GM18498 (cell line): ENCODE results near the gene GAL3ST2.
A peak's percentile ranks its signal among the peaks of the same experiment; 100 is the strongest.
"Not testable (repeated sequence)": the region's sequence is repeated elsewhere in the genome, so short reads cannot be mapped to it uniquely, and the experiment has no call there.

Experiments used
- ATAC-seq: cut with Tn5 transposase; IDR thresholded peaks from one replicate; pipeline ENCODE4 v1.9.1; 2021; ENCODE audit warnings: mild to moderate bottlenecking, moderate library complexity; ENCODE audit not compliant: unreplicated experiment

Gene GAL3ST2

DNA sequence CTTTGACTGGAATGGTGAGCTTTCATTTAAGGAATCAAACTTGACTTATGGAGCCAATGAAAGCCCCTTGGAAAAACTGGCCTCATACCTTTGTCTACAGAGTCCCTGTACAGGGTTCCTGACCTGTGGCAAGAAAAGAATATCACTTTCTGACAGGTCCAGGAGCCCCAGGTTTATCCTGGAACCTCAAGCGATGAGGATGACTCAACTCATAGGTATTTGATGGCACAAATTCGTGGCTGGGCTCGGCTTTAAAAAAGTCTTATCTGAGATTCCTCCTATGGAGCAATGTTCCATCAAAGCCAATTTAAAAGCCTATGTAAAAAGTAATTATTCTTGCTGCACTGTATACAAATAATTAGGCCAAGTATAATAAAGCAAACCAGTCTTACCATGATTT is 14.8 kb downstream of the GAL3ST2 start:
- not testable (repeated sequence) for ATAC-seq

DNA sequence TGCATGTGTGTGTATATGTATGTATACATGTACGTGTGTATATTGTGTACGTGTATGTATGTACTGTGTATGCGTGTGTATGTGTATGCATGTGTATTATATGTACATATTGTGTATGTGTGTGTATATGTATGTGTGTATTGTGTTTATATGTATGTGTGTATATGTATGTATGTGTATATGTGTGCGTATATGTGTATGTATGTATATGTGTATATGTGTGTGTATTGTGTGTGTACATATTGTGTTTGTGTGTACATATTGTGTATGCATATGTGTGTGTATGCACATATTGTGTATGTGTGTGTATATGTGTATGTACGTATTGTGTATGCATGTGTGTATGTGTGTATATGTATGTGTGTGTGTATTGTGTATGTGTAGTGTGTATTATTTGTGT is 16.8 kb downstream of the GAL3ST2 start:
- no peak for ATAC-seq

DNA sequence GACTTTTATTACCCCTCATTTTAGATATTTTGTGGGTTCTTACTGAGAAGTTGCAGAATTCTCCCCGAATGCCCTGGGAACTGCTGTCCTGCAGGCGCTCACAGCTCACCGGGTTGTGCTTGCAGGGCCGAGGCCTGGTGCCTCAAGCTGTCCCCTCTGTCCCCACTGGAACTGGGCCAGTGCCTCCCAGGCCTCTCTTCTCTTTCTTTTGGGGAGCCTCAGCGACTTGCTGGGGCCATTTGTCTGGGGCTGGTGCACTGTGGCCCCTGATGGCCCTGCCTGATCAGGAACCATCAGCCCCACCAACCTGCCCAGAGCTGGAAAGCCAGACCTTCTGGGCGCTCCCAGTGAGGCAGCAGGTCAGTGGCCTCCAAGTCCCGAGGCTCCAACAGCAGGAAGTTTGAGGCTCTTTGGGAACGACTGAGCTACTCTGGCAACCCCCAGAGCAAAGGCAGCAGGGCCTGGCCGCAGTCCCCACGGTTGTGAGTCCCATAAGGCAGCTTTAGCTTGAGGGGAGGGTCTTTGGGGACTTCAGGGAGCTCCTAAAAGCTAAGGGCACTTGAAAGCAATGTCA is 17.7 kb downstream of the GAL3ST2 start:
- no peak for ATAC-seq

- no peak for ATAC-seq
These were observed 18.7 kb downstream of the GAL3ST2 start for GRCh38 chr2:241795021-241795999.

GRCh38 chr2:241796209-241796608 is 19.6 kb downstream of the GAL3ST2 start:
- ATAC-seq: no peak

- no peak for ATAC-seq
These were observed 20.1 kb downstream of the GAL3ST2 start for GRCh38 chr2:241796610-241797138.

DNA sequence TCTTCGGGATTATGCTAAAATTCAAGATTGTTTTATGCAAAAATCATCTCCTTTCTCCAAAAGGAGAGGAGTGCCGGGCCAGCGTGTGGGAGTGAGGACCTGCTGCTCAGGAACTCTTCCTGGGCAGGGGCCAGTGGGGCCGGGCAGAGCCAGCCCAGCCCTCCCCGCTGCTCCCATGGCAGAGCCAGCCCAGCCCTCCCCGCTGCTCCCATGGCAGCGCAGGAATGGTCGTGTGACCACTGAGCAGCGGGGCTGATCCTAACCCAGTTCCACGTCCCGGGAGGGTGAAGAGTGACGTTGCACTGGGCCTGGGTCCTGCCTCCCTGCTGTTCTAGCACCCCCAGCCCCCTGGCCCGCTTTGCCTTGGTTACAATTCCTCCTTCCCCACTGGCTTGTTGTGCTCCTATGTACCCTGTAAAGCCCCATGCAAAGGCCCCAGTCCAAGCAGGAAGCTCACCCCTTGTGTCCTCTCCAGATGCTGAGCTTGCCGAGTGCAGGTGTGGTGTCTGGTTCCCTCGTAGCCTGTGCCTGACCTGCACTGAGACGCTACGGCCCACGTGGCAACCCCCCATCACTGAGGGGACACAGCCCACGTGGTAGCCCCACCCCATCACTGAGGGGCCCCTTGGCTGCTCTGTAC is 20.9 kb downstream of the GAL3ST2 start:
- ATAC-seq: no peak

DNA sequence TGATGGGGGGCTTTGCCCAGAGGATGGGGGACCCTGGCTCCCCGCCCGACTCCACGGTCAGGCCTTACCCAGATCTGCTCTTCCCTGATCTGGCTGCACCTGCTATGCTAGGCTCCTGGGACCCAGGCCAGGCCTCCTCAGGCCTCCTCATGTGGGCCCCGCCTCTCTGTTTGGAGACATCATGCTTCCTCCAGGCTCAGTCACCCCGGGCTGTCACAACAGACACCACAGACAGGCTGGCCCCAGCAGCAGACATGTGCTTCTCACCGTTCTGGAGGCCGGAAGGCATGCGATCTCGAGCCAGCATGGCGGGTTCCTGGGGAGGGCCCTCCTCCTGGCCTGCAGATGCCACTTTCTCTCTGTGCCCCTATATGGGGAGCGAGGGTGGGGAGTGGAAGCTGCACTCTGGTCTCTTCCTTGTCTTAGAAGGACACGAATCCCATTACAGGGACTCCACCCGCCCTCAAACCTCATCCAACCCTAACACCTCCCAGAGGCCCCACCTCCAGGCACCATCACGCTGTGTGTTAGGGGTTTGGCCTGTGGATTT is 21.5 kb downstream of the GAL3ST2 start:
- ATAC-seq: no peak

- ATAC-seq: no peak
These were observed 22.3 kb downstream of the GAL3ST2 start for GRCh38 chr2:241798631-241799521.

- ATAC-seq: no peak
These were observed 23.0 kb downstream of the GAL3ST2 start for GRCh38 chr2:241799522-241800197.

GRCh38 chr2:241800198-241800903 is 23.7 kb downstream of the GAL3ST2 start:
- ATAC-seq: not testable (repeated sequence)

- no peak for ATAC-seq
These were observed 25.2 kb downstream of the GAL3ST2 start for GRCh38 chr2:241801611-241802420.

- no peak for ATAC-seq
These were observed 26.0 kb downstream of the GAL3ST2 start for GRCh38 chr2:241802421-241803318.

- ATAC-seq: peak; percentile 63
These were observed 27.0 kb downstream of the GAL3ST2 start for GRCh38 chr2:241803387-241804325.

DNA sequence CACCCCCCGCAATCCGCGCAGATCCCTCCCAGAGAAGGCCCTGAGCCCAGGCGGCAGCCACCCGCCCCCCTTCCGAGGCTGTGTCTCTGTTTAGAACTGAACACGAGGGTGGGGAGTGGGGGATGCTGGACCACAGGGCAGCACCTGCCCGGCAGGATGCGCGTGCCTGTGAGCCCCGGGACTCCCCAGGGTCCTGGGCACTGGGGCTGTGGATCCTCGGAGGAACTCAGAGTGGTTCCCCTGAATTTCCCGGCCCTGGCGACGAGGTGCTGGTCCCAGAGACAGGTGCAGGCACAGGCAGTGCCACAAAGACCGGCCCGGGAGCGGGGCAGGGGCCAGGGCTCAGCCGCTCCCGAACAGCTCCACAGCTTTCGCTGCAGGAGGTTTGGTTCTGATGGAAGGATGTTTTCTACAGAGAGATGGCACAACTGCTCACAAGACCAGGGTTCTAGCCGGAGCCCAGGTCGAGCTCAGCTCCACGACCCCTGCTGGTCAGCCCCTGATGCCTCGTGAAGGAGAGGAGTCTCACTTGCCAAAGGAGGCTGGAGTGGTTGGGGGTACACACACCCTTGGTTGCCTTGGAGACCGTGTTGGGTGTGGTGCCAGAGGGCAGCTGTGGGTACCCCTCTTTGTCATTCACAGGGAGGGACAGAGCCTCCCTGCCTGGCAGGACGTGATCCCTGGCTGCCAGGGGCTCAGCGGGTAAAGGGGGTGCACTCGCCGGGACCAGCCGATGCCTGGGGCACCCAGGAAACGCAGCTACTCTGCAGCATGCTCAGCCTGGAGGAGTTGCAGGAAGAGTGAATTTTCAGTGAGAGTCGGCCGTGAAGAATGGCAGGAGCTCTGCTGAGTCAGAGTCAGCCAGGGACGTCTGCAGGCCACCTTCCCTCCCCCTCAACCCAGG is 28.0 kb downstream of the GAL3ST2 start:
- ATAC-seq: no peak
